Measurements from ENCODE around the gene LRCH4.
A peak's percentile ranks its signal among the peaks of the same experiment; 100 is the strongest.

LRCH4 gene

GRCh38 chr7:100604976-100605911, 19.3 kb upstream of the LRCH4 start:
- DNase-seq, result no peak

GRCh38 chr7:100604028-100604975, 18.4 kb upstream of the LRCH4 start:
- peak; percentile 51 to 53 for DNase-seq

DNA sequence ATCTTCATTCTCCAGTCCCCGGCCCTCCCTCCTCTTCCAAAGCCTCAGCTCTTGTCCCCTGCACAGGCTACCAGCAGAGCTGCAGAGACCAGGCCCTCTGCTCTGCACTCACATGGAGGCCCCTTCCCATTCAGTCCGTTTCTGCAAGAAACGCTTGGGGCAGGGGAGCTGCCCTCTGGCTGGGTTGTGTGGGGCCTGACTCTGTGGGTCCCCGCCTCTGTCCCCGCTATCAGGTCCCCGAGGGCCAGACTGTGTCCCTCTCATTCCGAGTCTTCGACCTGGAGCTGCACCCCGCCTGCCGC, 17.7 kb upstream of the LRCH4 start:
- no peak for DNase-seq

- DNase-seq, result no peak
Observed at GRCh38 chr7:100602889-100603725, 17.2 kb upstream of the LRCH4 start.

GRCh38 chr7:100600730-100601038, 14.8 kb upstream of the LRCH4 start:
- no peak for DNase-seq

GRCh38 chr7:100599911-100600729, 14.2 kb upstream of the LRCH4 start:
- no peak for DNase-seq

DNA sequence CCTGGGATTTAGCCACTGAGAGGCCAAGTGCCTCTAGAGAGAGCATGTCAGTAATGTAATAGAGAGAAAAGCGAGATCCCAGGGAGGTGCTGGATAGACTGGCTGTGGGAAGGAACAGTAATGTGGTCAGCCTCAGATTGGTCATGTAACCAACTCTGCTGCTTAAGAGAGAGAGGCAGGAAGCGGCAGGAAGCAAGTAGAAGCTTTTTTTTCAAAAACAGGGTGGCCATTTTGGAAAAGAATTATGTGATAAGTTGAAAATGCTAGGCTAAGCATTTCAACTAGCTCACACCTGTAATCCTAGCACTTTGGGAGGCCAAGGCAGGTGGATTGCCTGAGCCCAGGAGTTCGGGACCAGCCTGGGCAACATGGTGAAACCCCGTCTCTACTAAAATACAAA, 12.5 kb upstream of the LRCH4 start:
- DNase-seq, result no peak

DNA sequence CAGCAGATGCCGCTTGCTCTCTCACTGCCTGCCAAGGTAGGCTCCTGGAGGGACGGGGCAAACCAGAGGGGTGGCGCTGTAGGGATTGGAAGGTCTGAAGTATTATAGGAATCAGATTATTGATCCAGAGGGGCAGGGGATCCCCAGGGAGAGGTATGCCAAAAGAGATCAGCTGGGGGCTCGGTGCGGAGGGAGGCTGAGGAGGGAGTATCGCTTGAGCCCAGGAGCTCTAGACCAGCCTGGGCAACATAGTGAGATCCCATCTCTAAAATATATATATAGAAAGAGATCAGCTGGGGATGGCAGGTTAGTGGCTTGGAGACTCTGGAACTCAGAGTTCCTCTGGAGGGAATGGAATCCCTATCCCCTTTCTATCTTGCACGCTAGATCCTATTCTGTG, 9.3 kb upstream of the LRCH4 start:
- DNase-seq, result no peak

DNA sequence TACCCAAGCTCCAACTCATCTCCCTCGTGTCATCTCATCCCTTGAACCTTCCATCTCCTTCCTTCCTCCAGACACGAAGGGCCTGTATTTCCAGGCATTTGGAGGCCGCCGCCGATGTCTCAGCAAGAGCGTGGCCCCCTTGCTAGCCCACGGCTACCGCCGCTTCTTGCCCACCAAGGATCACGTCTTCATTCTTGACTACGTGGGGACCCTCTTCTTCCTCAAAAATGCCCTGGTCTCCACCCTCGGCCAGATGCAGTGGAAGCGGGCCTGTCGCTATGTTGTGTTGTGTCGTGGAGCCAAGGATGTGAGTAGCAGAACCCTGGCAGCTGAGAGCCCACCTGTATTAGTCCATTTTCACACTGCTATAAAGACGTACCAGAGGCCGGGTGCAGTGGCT, 5.7 kb upstream of the LRCH4 start:
- DNase-seq, result no peak

DNA sequence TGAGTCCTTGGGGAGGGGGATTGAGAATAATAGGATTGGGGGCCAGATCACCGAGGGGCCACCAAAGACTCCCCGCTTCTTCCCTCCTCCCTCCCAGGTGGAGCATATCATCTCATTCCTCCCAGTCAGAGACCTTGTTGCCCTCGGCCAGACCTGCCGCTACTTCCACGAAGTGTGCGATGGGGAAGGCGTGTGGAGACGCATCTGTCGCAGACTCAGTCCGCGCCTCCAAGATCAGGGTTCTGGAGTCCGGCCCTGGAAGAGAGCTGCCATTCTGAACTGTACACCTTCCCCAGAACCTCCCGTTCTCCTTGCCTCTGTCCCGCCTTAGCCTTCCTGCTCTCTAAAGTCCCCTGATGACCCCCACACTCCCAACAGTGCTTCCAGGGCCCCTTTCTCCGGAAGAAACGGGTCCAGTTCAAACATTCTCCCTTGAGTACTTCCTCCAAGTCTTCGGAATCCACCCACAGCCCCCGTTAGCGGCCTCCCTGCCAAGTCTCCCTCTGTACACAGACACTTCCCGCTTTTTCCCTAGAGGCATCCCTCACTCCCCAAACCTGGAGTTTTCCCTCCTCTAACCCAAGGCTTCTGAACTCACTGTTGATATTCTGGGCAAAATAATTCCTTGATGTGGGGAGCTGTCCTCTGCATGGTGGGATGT, 4.3 kb upstream of the LRCH4 start:
- DNase-seq, result no peak

DNA sequence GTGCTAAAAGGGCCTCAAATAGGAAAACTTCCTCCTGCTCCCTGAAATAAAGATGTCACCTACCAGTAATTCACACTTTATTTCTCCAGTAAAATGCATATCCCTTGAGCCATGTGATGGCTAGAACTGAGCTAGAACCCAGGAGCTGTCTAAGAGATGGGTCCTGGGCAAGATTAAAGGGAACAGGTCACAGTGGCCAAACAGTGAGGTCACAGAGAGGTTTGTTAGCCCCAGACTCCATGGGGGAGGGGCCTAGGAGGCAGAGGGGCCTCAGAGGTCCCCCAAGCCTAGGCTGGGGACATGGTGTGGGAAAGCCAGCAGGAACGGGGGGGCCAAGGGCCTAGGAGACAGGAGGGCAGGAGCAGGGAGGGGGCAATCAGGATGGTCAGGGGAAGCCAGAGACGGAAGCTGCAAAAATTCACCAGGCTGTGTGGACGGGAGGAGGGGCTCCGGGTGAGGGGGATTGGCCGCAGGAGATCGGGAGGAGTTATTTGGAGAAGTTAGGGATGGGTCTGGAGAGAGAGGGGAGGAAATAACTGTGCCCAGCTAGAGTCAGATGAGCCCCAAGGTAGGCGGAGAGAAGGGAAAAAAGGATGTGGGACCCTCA, 3.5 kb upstream of the LRCH4 start:
- DNase-seq, result no peak

- DNase-seq, result no peak
Observed at GRCh38 chr7:100588438-100588837, 2.5 kb upstream of the LRCH4 start.

GRCh38 chr7:100586266-100587025, 517 bp upstream of the LRCH4 start, which contains the start of gene FBXO24:
Gene FBXO24 (plus strand): TSS chr7:100586328. CDS start chr7:100586626, 298 bp downstream.
- DNase-seq, result peak; percentile 99

GRCh38 chr7:100584683-100585510, 1.0 kb downstream of the LRCH4 start:
- DNase-seq, result no peak

DNA sequence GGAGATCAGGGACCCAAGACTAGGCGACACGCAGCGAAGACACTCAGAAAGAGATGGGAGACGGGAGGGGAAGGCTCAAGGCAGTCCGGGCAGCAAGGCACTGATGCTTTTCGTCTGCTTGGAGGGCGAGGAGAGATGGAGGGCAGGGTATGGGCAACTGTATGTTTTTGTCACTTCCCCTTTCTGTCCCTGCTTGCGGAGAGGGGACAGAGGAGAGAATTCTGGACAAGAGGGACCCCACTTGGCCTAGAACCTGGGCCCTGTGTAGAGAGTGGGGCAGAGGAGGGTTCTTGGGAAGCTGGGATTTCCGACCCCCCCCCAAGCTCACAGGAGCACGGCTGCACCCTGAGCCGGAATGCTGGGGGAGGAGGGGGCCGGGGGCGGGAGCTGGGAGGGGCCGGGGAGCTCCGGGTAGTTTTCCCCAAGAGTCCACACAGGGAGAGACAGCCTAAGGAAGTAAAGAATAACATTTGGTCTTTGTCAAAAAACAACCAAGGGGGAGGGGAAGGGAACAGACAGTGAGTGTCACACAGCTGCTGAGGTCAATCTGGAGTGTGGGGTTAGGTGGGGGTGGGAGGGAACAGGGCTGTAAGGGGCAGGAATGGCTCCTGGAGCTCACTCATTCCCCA, 1.8 kb downstream of the LRCH4 start:
- no peak for DNase-seq

DNA sequence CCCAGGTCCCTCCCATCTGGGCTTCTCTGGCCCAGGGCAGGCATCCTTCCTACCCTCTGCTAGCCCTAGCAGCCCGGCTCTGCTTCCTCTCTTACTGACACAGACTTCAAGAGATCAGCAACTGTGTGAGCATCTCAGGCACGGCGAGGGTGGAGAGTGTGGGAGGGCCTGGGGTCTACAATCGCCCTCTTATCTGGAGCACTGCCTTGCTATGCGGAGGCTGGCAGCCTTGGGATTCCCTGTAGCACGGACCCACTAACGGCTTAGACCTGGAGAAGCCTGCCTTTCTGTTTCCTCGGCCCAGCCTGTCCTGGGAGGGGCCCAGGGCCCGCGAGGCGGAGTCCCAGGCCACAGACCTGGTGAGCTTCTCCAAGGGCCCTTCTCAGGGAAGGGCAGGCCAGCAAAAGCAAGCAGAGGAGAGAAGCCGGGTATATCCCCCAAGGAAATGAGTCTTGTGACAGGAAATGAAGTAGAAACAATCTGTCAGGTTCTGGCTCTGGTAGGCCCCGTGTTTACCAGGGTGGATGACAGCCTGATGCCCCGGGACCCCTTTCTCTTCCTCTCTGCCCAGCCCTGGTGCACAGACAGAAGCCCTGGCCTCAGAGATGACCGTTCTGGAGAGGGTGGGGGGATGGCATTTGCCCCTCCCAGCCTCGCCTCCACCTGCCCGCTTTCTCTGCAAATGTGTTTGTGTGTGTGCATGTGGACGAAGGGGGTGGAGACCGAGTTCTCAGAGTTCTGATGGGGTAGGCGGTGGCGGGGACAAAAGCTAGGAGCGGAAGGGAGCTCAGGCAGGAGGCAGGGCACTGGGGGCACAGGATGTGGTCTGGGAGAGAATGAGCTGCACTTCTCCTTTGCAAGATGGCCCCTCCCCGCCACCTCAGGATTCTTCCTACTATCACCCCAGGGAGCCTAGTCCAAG, 2.5 kb downstream of the LRCH4 start:
- DNase-seq, result peak; percentile 35 to 37

DNA sequence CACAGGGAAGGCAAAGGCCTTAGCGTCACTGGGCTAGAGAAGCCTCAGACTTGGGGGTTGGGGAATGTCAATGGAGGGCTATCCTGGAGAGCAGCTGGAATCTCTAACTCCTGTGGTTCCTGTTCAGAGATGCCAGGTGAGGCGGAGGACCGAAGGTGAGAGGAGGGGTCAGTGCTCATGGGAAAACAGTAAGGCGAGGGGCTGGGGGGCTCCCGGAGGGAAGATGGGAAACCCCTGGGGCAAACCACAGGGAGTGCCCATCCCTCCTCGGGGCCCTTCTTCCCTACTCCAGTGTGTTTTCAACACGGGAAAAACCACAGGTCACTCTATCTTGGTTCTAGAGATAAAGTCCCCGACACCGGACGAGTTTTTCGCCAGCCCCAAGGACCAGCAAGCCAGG, 3.3 kb downstream of the LRCH4 start:
- no peak for DNase-seq

Measured in activated CD4-positive, alpha-beta T cell treated with anti-CD3 and anti-CD28 coated beads, Interleukin-2, amount 50 U/mL, for 4 hours (primary cell).